ENCODE data around the gene SNX15. TPM values are rescaled to one million over a fixed set of nuclear protein-coding genes. Genes with fewer than 3 reads are reported as not detected.
A peak's percentile ranks its signal among the peaks of the same experiment; 100 is the strongest.
"Not testable (repeated sequence)": the region's sequence is repeated elsewhere in the genome, so short reads cannot be mapped to it uniquely, and the experiment has no call there.

Gene SNX15, protein sequence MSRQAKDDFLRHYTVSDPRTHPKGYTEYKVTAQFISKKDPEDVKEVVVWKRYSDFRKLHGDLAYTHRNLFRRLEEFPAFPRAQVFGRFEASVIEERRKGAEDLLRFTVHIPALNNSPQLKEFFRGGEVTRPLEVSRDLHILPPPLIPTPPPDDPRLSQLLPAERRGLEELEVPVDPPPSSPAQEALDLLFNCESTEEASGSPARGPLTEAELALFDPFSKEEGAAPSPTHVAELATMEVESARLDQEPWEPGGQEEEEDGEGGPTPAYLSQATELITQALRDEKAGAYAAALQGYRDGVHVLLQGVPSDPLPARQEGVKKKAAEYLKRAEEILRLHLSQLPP
- total RNA-seq, result 10 to 100 TPM; 17.2 to 20.1 TPM
- long read RNA-seq, partial matches to known transcripts, result 0 of 5 reads
- long read RNA-seq, other reads (novel, unspliced or antisense), result 1 of 5 reads

DNA sequence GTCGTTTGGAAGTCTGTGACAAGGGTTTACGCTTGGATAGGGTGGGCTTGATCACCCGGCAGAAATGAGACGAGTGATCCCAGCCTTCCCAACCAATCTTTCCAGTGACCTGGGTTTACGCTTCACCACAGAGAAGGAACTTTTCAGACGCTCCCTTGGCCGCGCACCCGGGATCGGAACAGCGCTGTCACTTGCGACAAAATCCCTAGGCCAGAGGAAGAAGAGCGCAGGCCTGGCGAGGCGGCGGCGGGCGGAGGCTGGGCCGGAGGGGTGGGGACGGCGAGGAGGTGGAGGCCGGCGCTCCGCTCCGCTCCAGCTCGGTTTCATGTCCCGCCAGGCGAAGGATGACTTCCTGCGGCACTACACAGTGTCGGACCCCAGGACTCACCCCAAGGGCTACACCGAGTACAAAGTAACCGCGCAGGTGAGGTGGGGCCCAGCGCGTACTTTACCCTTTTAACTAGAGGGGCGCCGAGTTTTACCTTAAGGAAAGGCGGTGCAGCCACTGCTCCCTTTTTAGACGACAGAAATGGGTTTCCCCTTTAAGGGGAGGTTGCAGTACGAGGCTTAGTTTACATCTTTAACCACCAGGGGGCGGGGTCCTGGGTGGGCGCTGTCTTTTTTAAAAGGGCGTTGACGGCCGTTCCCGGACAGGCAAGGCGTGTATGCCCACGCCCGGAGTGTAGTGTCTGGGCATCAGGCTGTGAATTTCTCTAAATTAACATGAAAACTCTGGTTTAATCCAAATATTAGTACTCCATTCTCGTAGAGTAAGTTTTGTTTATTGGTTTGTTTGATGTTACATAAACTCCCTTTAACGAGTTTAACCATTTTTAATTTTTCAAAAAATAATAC lies at the start of gene SNX15:
Gene SNX15 (plus strand): TSS at position 227 of the 855 bp plus-strand sequence. CDS start 99 bp downstream, at position 326.
- intact Hi-C loops (cut with DNase I), result no loop called here
- DNase-seq (peak; percentile 93), ATAC-seq (peak; percentile 98 to 99)

GRCh38 chr11:64983339-64983738 lies 43.9 kb upstream of the SNX15 start:
- ATAC-seq, result not testable (repeated sequence)

DNA sequence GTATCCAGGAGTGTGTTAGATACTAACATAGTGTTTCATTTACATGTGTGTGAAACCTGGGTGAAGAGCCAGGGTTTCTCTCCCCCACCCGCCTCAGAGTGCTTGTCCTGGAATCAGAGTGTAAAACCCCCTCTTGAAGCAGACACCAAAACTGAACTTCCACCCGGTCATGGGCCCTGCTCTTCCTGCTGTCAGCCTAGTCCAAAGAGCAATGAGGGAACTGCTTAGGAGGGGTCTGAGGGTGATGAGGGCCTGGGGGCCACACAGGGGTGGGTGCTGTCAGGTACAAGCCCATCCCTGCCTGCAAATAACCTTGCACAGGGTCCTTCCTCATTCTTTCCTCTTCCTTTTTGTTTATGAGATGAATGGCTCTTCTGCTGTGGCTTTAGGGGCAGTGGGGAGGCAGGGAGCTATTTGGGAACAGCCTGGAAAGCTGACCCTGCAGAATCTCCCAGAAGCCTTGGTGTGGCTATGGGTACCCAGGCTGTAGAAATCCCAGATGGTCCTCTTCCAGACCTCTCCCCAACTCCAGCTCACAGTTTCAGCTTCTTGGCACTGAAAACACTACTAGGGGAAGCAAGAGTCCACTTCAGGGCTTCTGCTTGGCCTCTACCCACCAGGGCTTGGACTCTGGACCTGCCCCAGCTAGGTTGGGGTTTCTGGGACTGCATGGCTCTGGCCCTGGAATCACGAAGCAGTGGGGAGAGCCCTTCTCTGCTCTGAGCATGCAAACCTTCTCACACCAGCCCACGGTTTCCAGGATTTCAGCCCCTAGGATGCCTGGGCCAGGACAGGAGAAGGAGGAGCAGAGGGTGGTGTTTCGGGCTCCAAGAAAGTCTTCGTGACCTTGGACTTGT lies 39.0 kb upstream of the SNX15 start:
- intact Hi-C loops (cut with DNase I), result no loop called here
- DNase-seq (no peak), ATAC-seq (no peak)

More at GRCh38 chr11:64983339-64983738, 43.9 kb upstream of the SNX15 start:
- DNase-seq; intact Hi-C loops (cut with DNase I): not testable (repeated sequence)

- intact Hi-C loops (cut with DNase I), result no loop called here
- peak in 1 of 2 donors; percentile 52 for ATAC-seq
Measured at GRCh38 chr11:64989416-64989815, 37.8 kb upstream of the SNX15 start.

DNA sequence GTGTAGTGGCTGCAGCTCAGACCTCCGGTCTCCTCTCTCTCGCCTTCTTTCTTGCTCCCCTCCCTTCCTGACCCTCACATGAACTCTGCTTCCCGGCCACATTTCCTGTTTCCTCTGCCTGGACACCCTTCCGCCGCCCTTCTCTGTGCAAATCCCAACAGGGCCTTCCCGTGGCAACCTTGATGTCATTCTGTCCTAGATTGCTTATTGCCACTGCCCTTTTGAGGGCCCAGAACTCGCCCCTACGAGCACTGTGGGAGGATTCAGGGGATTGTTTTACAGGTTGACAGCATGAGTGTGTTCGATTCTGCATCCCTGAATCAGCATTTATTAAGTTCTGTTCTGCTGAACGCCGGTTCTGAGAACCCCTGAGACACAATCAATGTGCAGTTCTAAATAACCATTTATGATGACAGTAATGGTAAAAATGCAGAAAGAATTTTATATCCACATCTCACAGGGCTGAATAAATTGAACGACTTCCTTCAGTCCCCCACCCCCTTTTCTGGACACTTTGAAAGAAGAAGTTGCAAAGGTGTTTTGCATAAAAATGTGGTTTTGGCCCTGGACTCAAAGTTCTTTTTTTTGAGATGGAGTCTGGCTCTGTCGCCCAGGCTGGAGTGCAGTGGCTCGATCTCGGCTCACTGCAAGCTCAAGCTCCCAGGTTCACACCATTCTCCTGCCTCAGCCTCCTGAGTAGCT lies 36.9 kb upstream of the SNX15 start:
- peak; percentile 59 to 85 for ATAC-seq
- intact Hi-C loops (cut with DNase I), result no loop called here
- DNase-seq, result peak; percentile 73

More at GRCh38 chr11:64989416-64989815, 37.8 kb upstream of the SNX15 start:
- DNase-seq, result no peak

DNA sequence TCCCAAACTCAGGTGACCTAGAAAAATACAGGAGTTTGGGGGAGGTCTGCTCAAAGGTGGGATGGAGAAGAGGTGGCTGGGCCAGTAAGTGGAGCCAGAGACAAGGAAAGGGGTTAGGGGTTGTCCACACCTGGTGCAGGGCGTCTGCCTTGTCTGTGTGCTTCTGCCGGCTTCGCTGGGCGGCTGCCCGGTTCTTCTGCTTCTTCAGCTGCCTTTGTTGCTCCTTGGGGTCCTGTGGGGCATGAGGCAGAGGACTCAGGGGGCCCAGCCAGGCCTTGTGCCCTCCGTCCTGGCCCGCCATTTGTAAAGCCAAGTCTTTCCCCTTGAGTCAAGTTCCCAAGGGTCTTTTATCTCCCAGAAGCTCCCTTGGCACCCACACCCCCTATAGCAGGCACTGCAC lies 32.9 kb upstream of the SNX15 start:
- intact Hi-C loops (cut with DNase I), result no loop called here

DNA sequence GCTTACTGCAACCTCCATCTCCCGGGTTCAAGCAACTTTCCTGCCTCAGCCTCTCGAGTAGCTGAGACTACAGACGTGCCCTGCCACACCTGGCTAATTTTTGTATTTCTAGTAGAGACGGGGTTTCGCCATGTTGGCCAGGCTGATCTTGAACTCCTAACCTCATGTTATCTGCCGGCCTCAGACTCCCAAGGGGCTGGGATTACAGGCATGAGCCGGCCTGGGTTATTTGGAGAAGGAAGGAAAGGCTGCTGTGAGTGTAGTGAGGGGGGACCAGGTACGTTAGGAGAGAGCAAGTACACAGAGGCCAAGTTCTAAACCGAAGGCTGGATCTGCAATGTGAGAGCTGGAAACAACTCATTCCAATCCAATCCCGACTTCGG lies 30.9 kb upstream of the SNX15 start:
- intact Hi-C loops (cut with DNase I), result no loop called here
- no peak for DNase-seq
- peak in 1 of 2 donors; percentile 22 for ATAC-seq

More for the DNA sequence above, 32.9 kb upstream of the SNX15 start:
- no peak for ATAC-seq
- no peak for DNase-seq

- intact Hi-C loops (cut with DNase I), result no loop called here
- peak; percentile 92 for ATAC-seq
- peak; percentile 81 for DNase-seq
Measured at GRCh38 chr11:64996710-64997380, 30.4 kb upstream of the SNX15 start, which contains the start of gene BATF2. Gene BATF2, minus strand, starts transcription at chr11:64996971. Its CDS starts 57 bp downstream, at chr11:64996914.

- no peak for ATAC-seq
- DNase-seq, result no peak
- intact Hi-C loops (cut with DNase I), result no loop called here
Measured at GRCh38 chr11:64998141-64998540, 29.1 kb upstream of the SNX15 start.

GRCh38 chr11:64998690-64999431 lies 28.4 kb upstream of the SNX15 start:
- DNase-seq (no peak), ATAC-seq (no peak)
- intact Hi-C loops (cut with DNase I), result no loop called here

GRCh38 chr11:64999478-64999877 lies 27.8 kb upstream of the SNX15 start:
- DNase-seq, result no peak
- intact Hi-C loops (cut with DNase I), result no loop called here

DNA sequence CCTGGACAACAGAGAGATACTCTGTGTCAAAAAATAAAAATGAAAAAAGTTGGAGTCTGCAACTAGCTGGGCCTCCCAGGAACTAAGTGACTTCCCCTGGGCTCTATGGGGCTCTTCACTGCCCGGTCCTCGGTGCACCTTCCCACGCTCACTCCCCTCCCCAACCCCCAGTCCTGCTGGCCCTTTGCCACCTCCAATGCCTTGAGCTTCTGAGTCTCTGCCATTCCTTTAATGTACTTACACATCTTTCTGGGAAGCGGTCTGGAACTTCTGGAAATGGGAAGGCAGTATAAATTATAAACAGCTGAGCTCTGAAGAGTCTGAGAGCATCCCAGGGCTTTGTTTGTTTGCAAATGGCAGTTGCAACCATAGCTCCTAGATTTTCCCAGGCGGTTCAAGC lies 24.5 kb upstream of the SNX15 start:
- DNase-seq, result no peak
- no peak for ATAC-seq

More at GRCh38 chr11:64999478-64999877, 27.8 kb upstream of the SNX15 start:
- ATAC-seq, result no peak

GRCh38 chr11:65003282-65003681 lies 24.0 kb upstream of the SNX15 start:
- DNase-seq (no peak), ATAC-seq (no peak)
- intact Hi-C loops (cut with DNase I), result loop anchor here in 1 of 2 donors (10.0 kb wide), 1 partner anchor 68 kb away; the partner anchor contains the start of gene GPHA2

More for the DNA sequence above, 24.5 kb upstream of the SNX15 start:
- intact Hi-C loops (cut with DNase I), result loop anchor here in 1 of 2 donors (10.0 kb wide), 1 partner anchor 68 kb away; the partner anchor contains the start of gene GPHA2

DNA sequence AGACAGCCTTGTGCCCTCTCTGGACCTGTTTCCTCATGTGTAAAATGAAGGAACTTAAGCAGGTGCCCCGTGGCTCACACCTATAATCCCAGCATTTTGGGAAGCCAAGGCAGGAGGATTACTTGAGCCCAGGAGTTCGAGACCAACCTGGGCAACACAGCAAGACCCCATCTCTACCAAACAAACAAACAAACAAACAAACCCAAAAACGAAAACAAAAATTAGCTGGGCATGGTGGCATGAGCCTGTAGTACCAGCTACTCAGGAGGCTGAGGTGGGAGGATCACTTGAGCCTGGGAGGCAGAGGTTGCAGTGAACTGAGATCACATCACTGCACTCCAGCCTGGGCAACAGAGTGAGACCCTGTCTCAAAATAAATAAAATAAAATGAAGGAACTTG lies 23.3 kb upstream of the SNX15 start:
- not testable (repeated sequence) for DNase-seq, ATAC-seq
- intact Hi-C loops (cut with DNase I), result loop anchor here in 1 of 2 donors (10.0 kb wide), 1 partner anchor 69 kb away; the partner anchor contains the start of gene GPHA2

DNA sequence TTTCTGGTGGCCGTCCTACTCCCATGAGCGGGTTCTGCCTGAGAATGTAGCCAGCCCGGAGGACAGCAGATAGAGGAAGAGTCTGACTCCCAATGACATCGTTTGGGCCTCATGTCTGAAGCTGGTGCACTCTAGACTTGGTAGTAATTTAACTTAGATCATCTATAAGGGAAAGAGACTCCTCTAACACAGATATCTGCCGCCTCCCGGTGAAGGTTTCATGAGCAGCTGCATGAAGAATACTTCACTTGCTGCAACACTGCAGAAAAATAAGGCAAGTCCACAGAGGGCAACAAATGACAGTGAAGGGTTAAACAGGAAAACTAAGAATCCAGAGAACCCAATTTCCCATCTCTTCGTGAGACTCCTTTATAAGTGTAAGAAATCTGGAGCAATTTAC lies 19.2 kb upstream of the SNX15 start:
- DNase-seq (no peak), ATAC-seq (no peak)
- intact Hi-C loops (cut with DNase I), result loop anchor here in 1 of 2 donors (10.0 kb wide), 1 partner anchor 73 kb away; the partner anchor contains the start of gene GPHA2

- no peak for ATAC-seq
- intact Hi-C loops (cut with DNase I), result loop anchor here in 1 of 2 donors (10.0 kb wide), 1 partner anchor 74 kb away; the partner anchor contains the start of gene GPHA2
- DNase-seq, result no peak
Measured at GRCh38 chr11:65008873-65009272, 18.4 kb upstream of the SNX15 start.

All from left cardiac atrium (tissue), 4 donors.